NCI-H1436 treated with DMSO at 0.1 percent for 48 hours (cell line): ENCODE data around the gene EML1.

Experiments
- DNase-seq: peaks from one replicate; lab custom pipeline; 2025; lab: John Stamatoyannopoulos, UW

Gene EML1, protein sequence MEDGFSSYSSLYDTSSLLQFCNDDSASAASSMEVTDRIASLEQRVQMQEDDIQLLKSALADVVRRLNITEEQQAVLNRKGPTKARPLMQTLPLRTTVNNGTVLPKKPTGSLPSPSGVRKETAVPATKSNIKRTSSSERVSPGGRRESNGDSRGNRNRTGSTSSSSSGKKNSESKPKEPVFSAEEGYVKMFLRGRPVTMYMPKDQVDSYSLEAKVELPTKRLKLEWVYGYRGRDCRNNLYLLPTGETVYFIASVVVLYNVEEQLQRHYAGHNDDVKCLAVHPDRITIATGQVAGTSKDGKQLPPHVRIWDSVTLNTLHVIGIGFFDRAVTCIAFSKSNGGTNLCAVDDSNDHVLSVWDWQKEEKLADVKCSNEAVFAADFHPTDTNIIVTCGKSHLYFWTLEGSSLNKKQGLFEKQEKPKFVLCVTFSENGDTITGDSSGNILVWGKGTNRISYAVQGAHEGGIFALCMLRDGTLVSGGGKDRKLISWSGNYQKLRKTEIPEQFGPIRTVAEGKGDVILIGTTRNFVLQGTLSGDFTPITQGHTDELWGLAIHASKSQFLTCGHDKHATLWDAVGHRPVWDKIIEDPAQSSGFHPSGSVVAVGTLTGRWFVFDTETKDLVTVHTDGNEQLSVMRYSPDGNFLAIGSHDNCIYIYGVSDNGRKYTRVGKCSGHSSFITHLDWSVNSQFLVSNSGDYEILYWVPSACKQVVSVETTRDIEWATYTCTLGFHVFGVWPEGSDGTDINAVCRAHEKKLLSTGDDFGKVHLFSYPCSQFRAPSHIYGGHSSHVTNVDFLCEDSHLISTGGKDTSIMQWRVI

DNA sequence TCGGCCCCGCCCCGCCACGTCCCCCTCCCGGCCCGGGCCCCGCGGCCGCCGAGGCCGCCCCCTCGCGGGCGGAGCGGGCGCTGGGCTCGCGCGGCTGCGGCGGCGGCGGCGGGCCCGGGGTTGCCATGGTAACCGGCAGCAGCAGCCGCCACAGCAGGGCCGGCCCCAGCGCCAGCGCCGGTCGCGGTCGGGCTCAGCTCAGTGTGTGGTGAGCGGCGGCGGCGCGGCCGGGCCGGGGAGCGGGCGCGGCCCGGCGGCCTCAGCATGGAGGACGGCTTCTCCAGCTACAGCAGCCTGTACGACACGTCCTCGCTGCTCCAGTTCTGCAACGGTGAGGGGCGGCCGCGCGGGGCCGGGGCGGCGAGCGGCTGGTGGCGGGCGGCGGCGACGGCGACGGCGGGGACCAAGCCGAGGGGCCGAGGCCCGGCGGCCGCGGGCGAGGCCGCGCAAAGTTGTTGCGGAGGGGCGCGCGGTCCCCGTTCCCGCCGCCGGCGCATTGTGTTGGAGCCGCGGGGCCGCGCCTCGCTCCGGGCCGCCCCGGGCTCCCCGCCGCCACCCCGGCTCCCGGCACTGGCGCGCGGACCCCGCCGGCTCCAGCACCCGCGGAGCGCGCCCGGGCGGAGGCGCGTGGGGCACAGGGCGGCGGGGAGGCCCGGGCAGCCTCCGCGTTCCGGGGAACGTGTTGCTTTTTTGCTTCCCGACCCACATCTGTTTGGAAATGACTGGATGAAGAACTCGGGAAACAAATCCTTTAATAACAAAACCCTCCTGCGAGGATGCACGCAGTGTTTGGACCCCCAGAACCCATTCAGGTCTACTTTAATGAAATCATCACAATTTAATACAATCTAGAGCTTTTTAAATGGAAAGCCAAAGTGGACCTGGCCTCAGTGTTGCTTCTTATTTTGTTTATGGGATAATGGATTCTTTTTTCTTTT is at the start of gene EML1:
Gene EML1, plus strand, starts transcription at position 201 of the 938 bp plus-strand sequence. Its CDS starts 64 bp downstream, at position 265.
- DNase-seq: no peak

DNA sequence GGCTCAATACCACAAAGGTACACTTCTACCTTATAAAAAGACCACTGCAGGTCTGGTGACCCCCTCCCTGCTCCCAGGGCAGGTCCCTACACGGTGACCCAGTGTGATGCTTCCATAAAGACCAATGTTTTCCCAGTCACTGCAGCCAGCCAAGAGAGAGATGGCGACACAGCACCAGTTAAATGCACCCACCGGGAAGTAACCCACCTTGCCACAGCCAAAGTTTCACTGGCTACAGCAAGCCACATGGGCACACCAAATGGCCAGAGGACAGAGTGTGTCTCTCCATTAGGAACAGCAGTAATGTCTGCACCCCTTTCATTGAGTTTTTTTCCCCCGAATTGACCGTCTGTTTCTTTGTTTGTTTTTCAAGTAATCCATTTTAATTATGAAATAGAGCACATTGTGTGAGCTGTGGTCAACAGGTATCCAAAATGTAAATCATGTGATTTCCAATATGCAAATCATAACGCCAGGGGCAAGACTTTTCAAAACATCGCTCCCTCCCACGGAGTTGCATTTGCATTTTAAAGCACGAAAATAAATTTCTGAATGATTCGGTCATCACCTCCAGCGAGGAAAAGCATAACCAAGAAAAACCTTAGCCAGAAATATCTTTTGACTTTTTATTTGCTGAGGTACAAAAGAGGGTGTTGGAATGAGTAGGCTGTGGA is 48.9 kb upstream of the EML1 start:
- no peak for DNase-seq

DNA sequence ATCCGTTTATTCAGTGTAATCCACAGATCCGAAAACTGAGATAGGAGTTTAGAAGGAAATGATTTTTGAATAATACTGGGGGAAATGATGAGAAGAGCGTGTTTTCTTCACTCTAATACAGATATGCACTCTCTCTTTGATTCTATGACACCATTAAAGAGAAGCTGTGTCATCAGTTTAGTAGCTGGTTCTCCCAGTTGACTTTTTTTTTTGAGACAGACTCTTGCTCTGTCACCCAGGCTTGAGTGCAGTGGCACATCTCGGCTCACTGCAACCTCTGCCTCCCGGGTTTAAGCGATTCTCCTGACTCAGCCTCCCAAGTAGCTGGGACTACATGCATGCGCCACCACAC is 48.4 kb upstream of the EML1 start:
- no peak for DNase-seq

DNA sequence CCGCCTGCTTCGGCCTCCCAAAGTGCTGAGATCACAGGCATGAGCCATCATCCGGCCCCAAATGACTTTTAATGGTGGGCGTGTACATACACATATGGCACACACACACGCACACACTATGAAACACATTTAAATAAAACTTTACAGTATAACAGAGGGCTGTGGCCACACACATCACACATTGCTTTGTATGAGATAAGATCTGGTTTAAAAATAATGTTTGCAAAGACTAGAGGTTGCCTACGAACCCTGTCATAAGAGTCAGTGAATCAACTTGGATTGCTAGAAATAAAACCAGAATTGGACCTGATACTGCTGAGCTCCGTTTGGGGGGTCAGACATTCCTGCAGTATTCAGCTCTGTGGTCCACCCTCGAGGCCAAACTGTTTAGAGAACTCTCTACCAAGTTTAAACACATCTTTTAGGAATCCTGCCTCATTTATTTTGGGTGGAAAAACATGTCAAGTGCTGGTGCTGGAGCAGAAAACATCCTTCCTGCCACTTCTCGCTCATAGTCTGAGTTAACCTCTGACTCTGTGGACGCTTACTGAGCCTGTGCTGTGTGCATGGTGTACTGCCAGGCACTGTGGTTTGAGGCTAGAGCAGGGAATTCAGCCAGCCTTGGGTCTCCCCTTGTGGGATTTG is 47.8 kb upstream of the EML1 start:
- DNase-seq: no peak

DNA sequence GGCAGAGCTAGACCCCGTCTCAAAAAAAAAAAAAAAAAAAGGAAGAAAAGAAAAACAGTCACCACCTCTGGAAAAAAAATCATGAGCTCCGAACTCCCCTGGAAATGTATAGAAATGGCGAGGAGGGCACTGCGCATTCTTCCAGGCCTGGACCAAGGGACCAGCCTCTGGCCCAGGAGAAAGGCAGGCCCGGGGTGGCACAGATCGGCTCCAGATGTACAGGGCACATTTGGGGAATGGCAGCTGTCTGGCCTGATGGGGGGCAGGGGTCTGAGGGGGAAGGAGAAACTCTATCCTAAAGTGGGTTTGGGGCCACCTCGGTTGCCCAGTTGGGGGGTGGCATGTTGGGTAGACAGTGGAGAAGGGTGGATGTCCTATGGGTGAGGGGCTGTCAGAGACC is 46.0 kb upstream of the EML1 start:
- no peak for DNase-seq

DNA sequence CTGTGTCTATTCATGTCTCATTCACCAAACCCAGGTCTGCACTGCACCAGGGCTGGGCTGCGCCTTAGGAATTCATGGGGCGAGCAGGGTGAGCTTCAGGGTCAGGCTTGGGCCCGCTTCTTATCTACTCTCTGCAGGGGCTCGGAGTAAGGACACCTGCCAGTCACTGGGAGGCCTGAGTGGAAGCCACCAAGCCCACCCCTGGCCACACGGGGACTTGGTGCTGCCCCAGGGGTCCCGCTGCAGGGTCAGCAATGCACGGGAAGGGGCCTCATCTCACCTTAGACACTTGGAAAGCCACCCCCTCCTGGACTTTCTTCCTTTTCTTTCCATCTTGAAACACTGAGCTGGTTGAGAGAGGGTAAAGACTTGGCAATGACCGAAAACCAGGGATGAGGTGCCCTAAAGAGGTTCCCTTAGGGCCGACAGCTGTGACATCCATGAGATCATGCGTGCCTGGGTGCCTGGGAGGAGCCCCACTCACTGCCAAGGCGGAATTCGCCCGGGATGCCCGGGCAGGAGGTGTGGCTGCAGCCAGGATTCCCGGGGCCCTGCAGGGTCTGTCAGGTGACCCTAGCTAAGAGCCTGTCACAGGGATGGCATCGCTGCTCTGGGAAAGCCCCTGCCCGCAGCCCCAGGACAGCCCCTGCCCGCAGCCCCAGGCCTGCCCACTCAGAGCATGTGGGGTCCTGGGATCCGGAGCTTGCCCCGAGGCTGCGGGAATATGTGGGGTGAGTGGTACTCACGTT is 45.5 kb upstream of the EML1 start:
- DNase-seq: no peak

DNA sequence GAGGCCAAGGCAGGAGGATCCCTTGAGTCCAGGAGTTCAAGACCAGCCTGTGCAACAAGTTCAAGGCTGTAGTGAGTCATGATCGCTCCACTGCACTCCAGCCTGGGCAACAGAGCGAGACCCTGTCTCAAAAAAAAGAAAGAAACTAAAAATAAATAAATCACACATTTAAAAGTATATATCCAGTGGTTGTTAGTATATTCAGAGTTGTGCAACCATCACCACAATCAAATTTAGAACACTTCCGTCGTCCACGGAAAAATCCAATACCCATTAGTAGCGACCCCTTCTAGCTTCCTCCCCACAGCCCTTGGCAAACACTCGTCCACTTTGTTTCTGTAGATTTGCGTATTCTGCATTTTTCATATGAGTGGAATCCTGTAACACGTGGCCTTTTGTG is 44.7 kb upstream of the EML1 start:
- no peak for DNase-seq

DNA sequence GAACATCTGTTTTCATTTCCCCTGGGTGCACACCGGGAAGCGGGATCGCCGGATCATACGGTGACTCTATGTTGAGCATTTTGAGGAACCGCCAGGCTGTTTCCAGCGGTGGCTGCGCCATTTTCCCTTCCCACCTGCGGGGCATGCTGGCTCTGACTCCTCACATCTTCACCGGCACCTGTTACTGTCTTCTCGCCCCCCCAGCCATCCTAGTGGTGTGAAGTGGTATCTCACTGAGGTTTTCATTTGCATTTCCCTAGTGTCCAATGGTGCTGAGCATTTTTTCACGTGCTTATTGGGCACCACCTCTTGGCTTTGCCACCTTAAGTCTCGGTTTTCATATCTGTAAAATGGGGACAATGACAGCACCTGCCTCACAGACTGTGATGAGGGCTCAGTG is 44.1 kb upstream of the EML1 start:
- no peak for DNase-seq

DNA sequence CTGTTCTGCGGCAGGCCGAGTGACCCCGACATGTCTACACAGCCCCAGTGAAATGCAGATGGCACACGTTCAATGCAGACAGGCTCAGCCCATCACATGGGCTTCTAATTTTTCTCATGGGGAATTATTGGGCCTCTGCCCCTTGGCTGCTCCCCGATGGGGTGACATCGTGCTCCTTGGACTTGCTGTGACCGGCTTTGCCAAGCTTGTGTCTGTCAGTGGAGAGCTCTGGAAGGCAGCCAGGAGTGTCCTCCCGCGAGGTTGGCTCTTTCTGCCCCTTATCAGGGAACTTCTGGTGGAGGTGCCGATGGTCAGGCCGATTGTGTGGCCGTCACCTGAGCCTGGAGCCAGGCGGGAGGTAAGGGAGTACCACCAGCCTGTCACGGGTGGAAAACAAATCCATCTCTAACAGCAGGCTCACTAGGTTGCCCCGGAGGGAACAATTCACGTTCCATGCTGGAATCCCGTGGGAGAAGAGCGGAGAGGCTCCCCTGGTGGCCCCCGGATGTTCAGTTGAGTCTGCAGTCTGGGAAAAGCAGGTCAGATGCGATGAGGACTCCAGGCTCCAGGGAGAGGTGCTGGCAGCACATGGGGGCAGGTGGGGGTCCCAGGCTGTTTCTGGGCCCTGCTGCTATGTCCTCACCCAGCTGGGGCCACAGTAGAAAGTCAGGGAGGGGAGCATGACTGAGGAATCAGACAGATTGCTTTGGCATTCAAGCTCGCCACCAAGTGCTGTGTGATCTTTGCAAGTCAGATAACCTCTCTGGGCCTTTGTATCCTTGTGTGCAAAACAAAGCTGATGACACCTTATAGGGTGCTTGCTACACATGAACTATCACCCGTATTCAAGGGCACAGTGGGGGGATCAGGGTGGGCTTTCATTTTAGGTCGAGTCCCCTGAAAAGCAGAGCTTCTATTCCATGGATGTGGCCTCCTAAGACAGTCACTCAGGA is 43.2 kb upstream of the EML1 start:
- no peak for DNase-seq

DNA sequence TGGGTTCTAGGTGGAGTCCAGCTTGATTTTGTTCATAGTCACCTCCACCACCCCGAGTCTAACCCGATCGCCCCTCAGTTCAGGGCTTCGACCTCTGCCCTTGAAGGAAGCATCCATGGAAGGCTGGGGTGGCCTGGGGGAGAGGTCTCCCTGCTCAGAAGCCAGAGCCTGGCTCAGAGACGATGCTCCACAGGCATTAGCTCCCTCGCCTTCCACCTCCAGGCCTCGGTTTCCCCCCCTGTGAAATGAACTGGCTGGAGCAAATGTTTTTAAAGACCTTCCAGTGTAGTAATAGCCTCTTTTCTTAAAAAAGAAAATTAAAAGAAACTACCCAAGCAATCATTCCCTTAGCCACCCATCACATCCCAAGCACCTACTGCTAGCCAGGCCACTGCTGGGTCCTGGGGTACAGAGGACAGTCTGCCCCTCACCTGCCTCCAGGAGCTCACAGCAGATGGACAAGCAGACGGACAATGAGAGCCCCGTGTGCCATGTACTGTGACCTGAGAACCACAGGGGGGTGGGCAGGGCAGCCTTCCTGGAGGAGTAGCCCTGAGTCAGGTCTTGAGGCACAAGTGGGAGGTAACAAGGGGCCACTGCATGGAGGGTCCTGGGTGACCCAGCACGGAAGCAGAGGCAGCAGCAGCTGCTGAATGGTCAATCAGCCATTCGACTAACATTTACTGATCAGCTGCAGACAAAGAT is 42.3 kb upstream of the EML1 start:
- no peak for DNase-seq

DNA sequence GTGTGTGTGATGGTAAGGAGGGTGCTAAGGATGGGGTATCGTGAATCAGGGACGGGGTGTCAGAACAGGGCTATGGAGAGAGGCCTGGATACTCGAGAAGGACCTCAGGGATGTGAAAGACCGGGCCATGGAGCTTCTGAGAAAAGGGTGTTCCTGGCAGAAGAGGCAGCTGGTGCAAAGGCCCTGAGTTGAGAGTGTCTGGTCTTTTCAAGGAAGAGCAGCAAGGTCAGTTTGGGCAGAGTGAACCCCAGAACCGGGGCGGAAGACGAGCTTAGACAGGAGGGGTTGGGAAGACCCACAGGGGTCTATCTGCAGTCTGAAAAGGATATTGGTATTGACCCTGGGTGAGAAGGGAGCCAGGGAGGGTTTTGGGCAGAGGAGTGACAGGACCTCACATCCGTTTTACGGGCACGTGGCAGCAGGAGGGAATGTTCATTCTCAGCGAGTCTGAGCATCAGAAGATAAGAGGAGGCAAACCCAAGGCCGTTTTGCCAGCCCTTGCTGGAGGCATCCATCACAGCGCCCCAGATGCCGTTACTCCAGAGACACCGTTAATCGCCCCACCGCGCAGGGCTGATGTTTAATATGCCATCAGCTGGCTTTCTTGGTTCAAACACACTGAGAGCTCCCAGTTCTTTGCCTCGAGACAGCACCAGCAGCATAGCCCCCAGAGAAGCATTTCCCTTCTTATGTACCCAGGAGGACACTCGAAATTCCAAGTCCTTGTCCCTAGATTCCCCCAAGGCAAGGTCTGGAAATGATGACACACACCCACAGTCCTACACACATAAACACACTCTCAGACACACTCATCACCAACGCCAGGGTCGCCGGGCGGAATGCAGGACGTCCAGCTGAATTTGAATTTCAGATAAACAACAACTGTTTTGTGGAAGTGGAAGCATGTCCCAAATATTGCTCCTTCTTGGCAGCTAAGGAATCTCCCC is 41.4 kb upstream of the EML1 start:
- DNase-seq: no peak

DNA sequence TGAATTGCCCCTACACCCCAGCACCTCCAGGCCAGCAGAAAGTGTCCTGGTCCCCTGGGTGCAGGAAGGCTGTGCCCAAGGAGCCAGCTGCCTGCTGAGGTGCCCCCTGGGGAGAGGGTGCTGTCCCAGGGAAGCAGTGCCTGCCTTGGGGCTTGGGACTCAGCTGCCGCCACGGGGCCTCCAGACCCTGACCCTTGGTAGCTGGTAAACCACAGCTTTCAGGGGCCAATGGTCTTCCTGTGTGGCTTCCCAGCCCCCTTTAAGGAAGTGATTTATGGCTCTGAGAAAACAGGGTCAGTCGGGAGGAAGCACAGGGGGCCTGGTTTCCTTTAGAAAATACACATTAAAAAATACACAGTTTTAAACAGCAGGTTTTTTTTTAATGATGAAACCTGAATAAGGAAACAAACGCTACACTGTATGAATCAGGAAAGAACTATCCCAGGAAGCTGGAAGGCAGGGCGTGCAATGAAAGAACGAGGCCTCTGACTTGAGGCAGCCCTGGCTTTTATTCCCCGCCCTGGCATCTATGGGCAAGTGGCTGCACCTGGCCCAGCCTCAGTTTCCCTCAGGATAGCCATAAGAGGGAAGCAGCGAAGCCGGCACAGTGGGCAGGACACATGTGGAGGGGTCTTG is 40.6 kb upstream of the EML1 start:
- no peak for DNase-seq

DNA sequence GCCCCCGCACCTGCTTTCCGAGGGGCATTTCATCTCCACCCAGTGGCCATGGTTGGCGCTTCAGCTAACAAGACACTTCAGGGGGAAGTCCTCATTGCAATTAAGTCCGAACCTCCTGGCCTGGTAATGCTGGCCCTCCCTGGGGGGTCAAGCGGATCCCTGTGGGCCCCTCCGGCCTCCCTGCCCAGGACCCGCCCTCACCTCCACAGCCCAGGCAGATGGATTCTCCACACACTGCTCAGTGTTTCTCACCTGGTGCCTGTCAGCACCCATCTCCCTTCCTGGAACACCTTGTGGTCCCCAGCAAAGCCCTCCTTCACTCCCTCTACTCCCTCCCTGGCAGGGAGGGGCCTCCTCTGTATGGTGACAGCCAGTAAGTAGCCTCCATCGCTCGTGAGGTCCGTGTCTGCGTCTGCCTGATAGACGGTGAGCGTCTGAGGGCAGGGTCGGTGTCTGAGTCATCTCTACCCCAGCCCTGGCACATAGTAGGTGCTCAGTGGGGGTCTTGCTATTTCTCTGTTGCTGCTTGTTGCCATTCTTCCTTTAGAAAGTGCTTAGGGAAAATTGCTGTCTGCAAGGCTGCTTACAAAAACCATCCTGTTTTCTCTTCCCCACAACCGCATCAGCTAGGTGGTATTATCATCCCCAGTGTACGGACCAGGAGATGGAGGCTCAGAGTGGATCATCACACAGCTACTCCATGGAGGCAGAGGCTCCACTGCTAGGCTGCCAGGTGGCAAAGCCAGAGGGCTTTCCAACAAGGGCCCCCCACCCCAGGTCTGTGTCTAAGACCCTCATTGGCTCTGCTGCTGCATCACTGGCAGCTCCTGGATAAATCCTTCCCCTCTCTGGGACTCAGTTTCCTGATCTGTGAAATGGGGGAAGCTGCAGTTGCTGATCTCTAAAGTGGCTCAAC is 39.7 kb upstream of the EML1 start:
- DNase-seq: no peak

DNA sequence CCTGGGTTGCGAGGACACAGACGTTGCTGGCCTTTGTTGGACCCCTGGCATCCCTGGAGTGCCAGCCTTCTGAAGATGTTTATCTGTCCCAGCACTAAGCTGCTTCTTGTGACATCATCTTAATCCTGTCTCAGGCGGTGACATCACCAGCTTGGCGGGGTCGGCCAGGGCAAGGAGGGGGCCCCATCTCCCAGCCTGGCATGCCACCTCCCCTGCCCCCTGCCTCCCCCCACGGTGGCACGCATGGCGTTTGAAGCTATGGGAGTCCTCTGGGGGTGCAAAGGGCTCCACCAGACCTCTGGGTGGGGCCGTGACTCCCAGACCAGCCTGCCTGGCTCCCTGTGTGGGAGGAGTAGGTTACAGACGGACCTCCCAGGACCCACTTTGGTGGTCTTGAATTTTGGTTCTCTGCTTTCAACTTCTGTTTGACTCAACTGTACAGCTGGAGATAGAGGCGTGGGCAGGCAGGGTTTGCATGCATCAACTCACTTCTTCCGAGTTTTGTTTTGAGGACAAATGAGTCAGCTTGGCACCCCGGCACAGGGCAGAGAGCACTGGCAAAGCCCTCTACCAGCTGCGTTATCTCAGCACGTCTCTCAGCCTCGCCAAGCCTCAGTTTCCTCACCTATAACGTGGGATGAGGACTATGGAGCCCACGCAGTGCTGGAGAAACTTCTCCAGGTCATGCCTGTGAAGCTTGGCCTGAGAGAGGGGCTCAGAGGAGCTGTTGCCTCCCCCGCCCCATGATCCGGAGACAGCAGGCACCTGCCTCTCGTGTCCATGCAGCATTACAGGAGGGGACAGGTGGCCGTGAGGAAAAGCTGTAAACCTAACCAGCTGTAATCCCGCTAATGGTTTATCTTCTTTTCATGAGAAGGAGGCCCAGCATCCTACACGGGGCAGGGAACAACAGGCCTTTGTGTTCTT is 38.8 kb upstream of the EML1 start:
- DNase-seq: no peak

DNA sequence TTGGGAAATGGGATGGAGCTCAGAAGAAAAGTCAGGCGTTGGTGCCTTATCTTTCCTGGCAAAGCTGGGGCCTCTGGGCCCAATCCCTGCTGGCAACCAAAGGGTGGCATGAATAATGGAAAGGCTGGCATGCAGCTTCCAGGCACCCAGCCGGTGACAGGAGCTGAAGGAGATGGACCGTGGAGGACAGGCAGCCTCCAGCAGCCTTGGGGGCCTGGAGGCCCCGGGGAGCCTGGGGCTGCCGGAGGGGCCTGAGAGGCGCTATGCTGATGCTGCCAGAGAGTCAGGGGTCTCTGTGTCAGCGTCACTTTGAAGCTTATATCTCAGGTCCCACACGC is 38.2 kb upstream of the EML1 start:
- DNase-seq: no peak
